ENCODE results near the gene CAP2.

Gene CAP2

GRCh38 chr6:17497535-17498095, 104.2 kb downstream of the CAP2 start:
- H3K4me3 Mint-ChIP-seq, result no peak overlapping the region
- intact Hi-C loops (cut with micrococcal nuclease), result no loop called here
- no peaks in the 10 kb centered on the region for H3K36me3 Mint-ChIP-seq (ENCODE audit: low read depth)
- no peaks in the 10 kb centered on the region for H3K9me3 Mint-ChIP-seq
- H3K27me3 Mint-ChIP-seq, result peaks cover 4% of the 10 kb centered on the region
- no peak overlapping the region for H3K27ac Mint-ChIP-seq
- H3K4me1 Mint-ChIP-seq (ENCODE audit: low read depth), result no peaks in the 10 kb centered on the region

- H3K4me1 Mint-ChIP-seq (ENCODE audit: low read depth), result no peaks in the 10 kb centered on the region
- no peak overlapping the region for H3K27ac Mint-ChIP-seq
- intact Hi-C loops (cut with micrococcal nuclease), result no loop called here
- no peaks in the 10 kb centered on the region for H3K36me3 Mint-ChIP-seq (ENCODE audit: low read depth)
- H3K9me3 Mint-ChIP-seq, result no peaks in the 10 kb centered on the region
- no peak overlapping the region for H3K4me3 Mint-ChIP-seq
- no peaks in the 10 kb centered on the region for H3K27me3 Mint-ChIP-seq
Observed at GRCh38 chr6:17501442-17501841, 108.0 kb downstream of the CAP2 start.

GRCh38 chr6:17501982-17502704, 108.7 kb downstream of the CAP2 start:
- H3K4me3 Mint-ChIP-seq, result no peak overlapping the region
- intact Hi-C loops (cut with micrococcal nuclease), result no loop called here
- no peaks in the 10 kb centered on the region for H3K9me3 Mint-ChIP-seq
- no peaks in the 10 kb centered on the region for H3K27me3 Mint-ChIP-seq
- H3K36me3 Mint-ChIP-seq (ENCODE audit: low read depth), result no peaks in the 10 kb centered on the region
- no peaks in the 10 kb centered on the region for H3K4me1 Mint-ChIP-seq (ENCODE audit: low read depth)
- no peak overlapping the region for H3K27ac Mint-ChIP-seq

GRCh38 chr6:17503051-17503450, 109.7 kb downstream of the CAP2 start:
- Mint-ChIP-seq H3K27me3 (no peaks in the 10 kb centered on the region), H3K36me3 (ENCODE audit: low read depth) (no peaks in the 10 kb centered on the region), H3K4me3 (no peak overlapping the region), H3K9me3 (no peaks in the 10 kb centered on the region), H3K27ac (no peak overlapping the region), H3K4me1 (ENCODE audit: low read depth) (no peaks in the 10 kb centered on the region)
- intact Hi-C loops (cut with micrococcal nuclease), result no loop called here

GRCh38 chr6:17504005-17504404, 110.6 kb downstream of the CAP2 start:
- H3K4me1 Mint-ChIP-seq (ENCODE audit: low read depth), result no peaks in the 10 kb centered on the region
- no peaks in the 10 kb centered on the region for H3K9me3 Mint-ChIP-seq
- H3K4me3 Mint-ChIP-seq, result no peak overlapping the region
- H3K27me3 Mint-ChIP-seq, result no peaks in the 10 kb centered on the region
- no peak overlapping the region for H3K27ac Mint-ChIP-seq
- no peaks in the 10 kb centered on the region for H3K36me3 Mint-ChIP-seq (ENCODE audit: low read depth)
- intact Hi-C loops (cut with micrococcal nuclease), result no loop called here

- Mint-ChIP-seq H3K27ac (no peak overlapping the region), H3K27me3 (no peaks in the 10 kb centered on the region)
Observed at GRCh38 chr6:17505062-17505476, 111.7 kb downstream of the CAP2 start.

GRCh38 chr6:17505767-17506280, 112.4 kb downstream of the CAP2 start:
- intact Hi-C loops (cut with micrococcal nuclease), result no loop called here
- Mint-ChIP-seq H3K27ac (no peak overlapping the region), H3K27me3 (no peaks in the 10 kb centered on the region), H3K4me3 (no peak overlapping the region), H3K9me3 (no peaks in the 10 kb centered on the region), H3K4me1 (ENCODE audit: low read depth) (no peaks in the 10 kb centered on the region), H3K36me3 (ENCODE audit: low read depth) (no peaks in the 10 kb centered on the region)

More at GRCh38 chr6:17505062-17505476, 111.7 kb downstream of the CAP2 start:
- no peaks in the 10 kb centered on the region for H3K36me3 Mint-ChIP-seq (ENCODE audit: low read depth)
- no peaks in the 10 kb centered on the region for H3K9me3 Mint-ChIP-seq
- intact Hi-C loops (cut with micrococcal nuclease), result no loop called here
- H3K4me1 Mint-ChIP-seq (ENCODE audit: low read depth), result no peaks in the 10 kb centered on the region
- no peak overlapping the region for H3K4me3 Mint-ChIP-seq

- H3K4me3 Mint-ChIP-seq, result no peak overlapping the region
- no peaks in the 10 kb centered on the region for H3K9me3 Mint-ChIP-seq
- H3K36me3 Mint-ChIP-seq (ENCODE audit: low read depth), result no peaks in the 10 kb centered on the region
- intact Hi-C loops (cut with micrococcal nuclease), result no loop called here
- no peaks in the 10 kb centered on the region for H3K4me1 Mint-ChIP-seq (ENCODE audit: low read depth)
- H3K27me3 Mint-ChIP-seq, result no peaks in the 10 kb centered on the region
- no peak overlapping the region for H3K27ac Mint-ChIP-seq
Observed at GRCh38 chr6:17506531-17506930, 113.1 kb downstream of the CAP2 start.

GRCh38 chr6:17506962-17507361, 113.6 kb downstream of the CAP2 start:
- Mint-ChIP-seq H3K9me3 (no peaks in the 10 kb centered on the region), H3K4me3 (no peak overlapping the region), H3K4me1 (ENCODE audit: low read depth) (no peaks in the 10 kb centered on the region), H3K36me3 (ENCODE audit: low read depth) (no peaks in the 10 kb centered on the region), H3K27me3 (no peaks in the 10 kb centered on the region), H3K27ac (no peak overlapping the region)
- intact Hi-C loops (cut with micrococcal nuclease), result no loop called here

GRCh38 chr6:17511084-17511483, 117.7 kb downstream of the CAP2 start:
- Mint-ChIP-seq H3K4me1 (ENCODE audit: low read depth) (no peaks in the 10 kb centered on the region), H3K27ac (no peak overlapping the region), H3K27me3 (no peaks in the 10 kb centered on the region), H3K4me3 (no peak overlapping the region), H3K36me3 (ENCODE audit: low read depth) (no peaks in the 10 kb centered on the region), H3K9me3 (no peaks in the 10 kb centered on the region)
- intact Hi-C loops (cut with micrococcal nuclease), result no loop called here

- Mint-ChIP-seq H3K27ac (no peak overlapping the region), H3K4me1 (ENCODE audit: low read depth) (no peaks in the 10 kb centered on the region), H3K4me3 (no peak overlapping the region), H3K27me3 (no peaks in the 10 kb centered on the region), H3K36me3 (ENCODE audit: low read depth) (no peaks in the 10 kb centered on the region), H3K9me3 (no peaks in the 10 kb centered on the region)
- intact Hi-C loops (cut with micrococcal nuclease), result no loop called here
Observed at GRCh38 chr6:17511580-17511979, 118.2 kb downstream of the CAP2 start.

GRCh38 chr6:17519120-17519519, 125.7 kb downstream of the CAP2 start:
- H3K27ac Mint-ChIP-seq, result no peak overlapping the region
- no peaks in the 10 kb centered on the region for H3K36me3 Mint-ChIP-seq (ENCODE audit: low read depth)
- intact Hi-C loops (cut with micrococcal nuclease), result no loop called here
- H3K4me3 Mint-ChIP-seq, result no peak overlapping the region
- H3K4me1 Mint-ChIP-seq (ENCODE audit: low read depth), result no peaks in the 10 kb centered on the region
- no peaks in the 10 kb centered on the region for H3K27me3 Mint-ChIP-seq
- H3K9me3 Mint-ChIP-seq, result no peaks in the 10 kb centered on the region

GRCh38 chr6:17525637-17526036, 132.2 kb downstream of the CAP2 start:
- Mint-ChIP-seq H3K9me3 (no peaks in the 10 kb centered on the region), H3K27ac (no peak overlapping the region), H3K4me1 (ENCODE audit: low read depth) (no peaks in the 10 kb centered on the region), H3K4me3 (no peak overlapping the region), H3K36me3 (ENCODE audit: low read depth) (no peaks in the 10 kb centered on the region), H3K27me3 (no peaks in the 10 kb centered on the region)
- intact Hi-C loops (cut with micrococcal nuclease), result no loop called here

- intact Hi-C loops (cut with micrococcal nuclease), result no loop called here
- Mint-ChIP-seq H3K4me3 (no peak overlapping the region), H3K36me3 (ENCODE audit: low read depth) (no peaks in the 10 kb centered on the region), H3K4me1 (ENCODE audit: low read depth) (no peaks in the 10 kb centered on the region), H3K27me3 (no peaks in the 10 kb centered on the region), H3K9me3 (no peaks in the 10 kb centered on the region), H3K27ac (no peak overlapping the region)
Observed at GRCh38 chr6:17527076-17527475, 133.7 kb downstream of the CAP2 start.
